GM19193 (cell line): ENCODE results near the gene C5orf15.

Experiments used
- POLR2A ChIP-seq: IDR thresholded peaks from 4 replicates; pipeline ENCODE4 v1.6.1; 2011; ENCODE audit not compliant: insufficient read depth, insufficient read length; ENCODE audit errors: extremely low read depth

The C5orf15 gene

GRCh38 chr5:133925269-133925668, 43.2 kb downstream of the C5orf15 start:
- TF ChIP-seq POLR2A: no peak

GRCh38 chr5:133924221-133924920, 44.1 kb downstream of the C5orf15 start:
- TF ChIP-seq POLR2A: no peak

GRCh38 chr5:133921979-133922378, 46.4 kb downstream of the C5orf15 start:
- no peak for TF ChIP-seq POLR2A

- TF ChIP-seq POLR2A: no peak
These were observed 47.4 kb downstream of the C5orf15 start for GRCh38 chr5:133921069-133921468.

- no peak for TF ChIP-seq POLR2A
These were observed 49.0 kb downstream of the C5orf15 start for GRCh38 chr5:133919148-133920136.

- TF ChIP-seq POLR2A: no peak
These were observed 49.7 kb downstream of the C5orf15 start for GRCh38 chr5:133918731-133919130.

GRCh38 chr5:133918316-133918715, 50.1 kb downstream of the C5orf15 start:
- TF ChIP-seq POLR2A: no peak

- no peak for TF ChIP-seq POLR2A
These were observed 50.6 kb downstream of the C5orf15 start for GRCh38 chr5:133917785-133918184.

- no peak for TF ChIP-seq POLR2A
These were observed 51.5 kb downstream of the C5orf15 start for GRCh38 chr5:133916914-133917313.

GRCh38 chr5:133916479-133916878, 51.9 kb downstream of the C5orf15 start:
- no peak for TF ChIP-seq POLR2A

GRCh38 chr5:133914434-133914833, 54.0 kb downstream of the C5orf15 start:
- TF ChIP-seq POLR2A: no peak

GRCh38 chr5:133913413-133914155, 54.8 kb downstream of the C5orf15 start:
- no peak for TF ChIP-seq POLR2A

GRCh38 chr5:133912951-133913350, 55.5 kb downstream of the C5orf15 start:
- TF ChIP-seq POLR2A: no peak

GRCh38 chr5:133910571-133910970, 57.9 kb downstream of the C5orf15 start:
- TF ChIP-seq POLR2A: no peak

- no peak for TF ChIP-seq POLR2A
These were observed 58.8 kb downstream of the C5orf15 start for GRCh38 chr5:133909603-133910002.
